HG03108 (cell line): ENCODE results near the gene BOC.
A peak's percentile ranks its signal among the peaks of the same experiment; 100 is the strongest.

Experiments
- ATAC-seq: cut with Tn5 transposase; IDR thresholded peaks from one replicate; pipeline ENCODE4 v1.9.1; 2021; ENCODE audit warnings: moderate library complexity; ENCODE audit not compliant: unreplicated experiment

BOC gene

GRCh38 chr3:113221721-113222257 is 10.4 kb downstream of the BOC start:
- no peak for ATAC-seq

- no peak for ATAC-seq
Measured at GRCh38 chr3:113222451-113223086, 11.2 kb downstream of the BOC start.

GRCh38 chr3:113223475-113224281 is 12.3 kb downstream of the BOC start:
- peak; percentile 90 for ATAC-seq

GRCh38 chr3:113225286-113225685 is 13.9 kb downstream of the BOC start:
- ATAC-seq = no peak

- no peak for ATAC-seq
Measured at GRCh38 chr3:113226491-113226890, 15.1 kb downstream of the BOC start.

GRCh38 chr3:113227146-113227545 is 15.8 kb downstream of the BOC start:
- no peak for ATAC-seq

GRCh38 chr3:113228498-113229286 is 17.3 kb downstream of the BOC start:
- no peak for ATAC-seq

GRCh38 chr3:113231391-113231790 is 20.0 kb downstream of the BOC start:
- no peak for ATAC-seq

- no peak for ATAC-seq
Measured at GRCh38 chr3:113231827-113232253, 20.5 kb downstream of the BOC start.

GRCh38 chr3:113232342-113232741 is 21.0 kb downstream of the BOC start:
- ATAC-seq = no peak

GRCh38 chr3:113233497-113233896 is 22.1 kb downstream of the BOC start:
- ATAC-seq = no peak

- ATAC-seq = no peak
Measured at GRCh38 chr3:113234028-113234427, 22.7 kb downstream of the BOC start.

GRCh38 chr3:113234688-113235260 is 23.4 kb downstream of the BOC start:
- no peak for ATAC-seq

GRCh38 chr3:113238503-113238902 is 27.1 kb downstream of the BOC start:
- no peak for ATAC-seq

- no peak for ATAC-seq
Measured at GRCh38 chr3:113240841-113241240, 29.5 kb downstream of the BOC start.

- no peak for ATAC-seq
Measured at GRCh38 chr3:113241292-113242095, 30.1 kb downstream of the BOC start.

GRCh38 chr3:113242096-113242581 is 30.8 kb downstream of the BOC start:
- no peak for ATAC-seq

GRCh38 chr3:113243071-113243470 is 31.7 kb downstream of the BOC start:
- ATAC-seq = no peak

- ATAC-seq = no peak
Measured at GRCh38 chr3:113243846-113244245, 32.5 kb downstream of the BOC start.

GRCh38 chr3:113245761-113246161 is 34.4 kb downstream of the BOC start:
- ATAC-seq = no peak
